Esophagus muscularis mucosa (tissue), 4 donors: ENCODE measurements around the gene LELP1. TPM values are rescaled to one million over a fixed set of nuclear protein-coding genes. Genes with fewer than 3 reads are reported as not detected.
A peak's percentile ranks its signal among the peaks of the same experiment; 100 is the strongest.

Source experiments
- DNase-seq: peaks from one replicate; pipeline ENCODE4 v3.0.0-alpha.2; 2017; ENCODE audit errors: extremely low spot score
- H3K27ac ChIP-seq, 4 donors: fragments of 200-600 bp; sonication (generic); replicated peaks in 1 of 4; 1 replicate in 3 of 4; 2 replicates in 1 of 4; pipeline ENCODE4 v1.5.1; 2016 to 2019; ENCODE audit warnings: mild to moderate bottlenecking in 1 of 4
- H3K27me3 ChIP-seq, 4 donors: fragments of 200-600 bp; sonication (generic); one replicate each; pipeline versions ENCODE4 v1.5.1 to v1.6.0; 2016 to 2019
- H3K36me3 ChIP-seq, 4 donors: fragments of 200-600 bp; sonication (generic); one replicate each; pipeline ENCODE4 v1.5.1; 2016 to 2019
- H3K4me1 ChIP-seq, 4 donors: fragments of 200-600 bp; sonication (generic); one replicate each; pipeline ENCODE4 v1.5.1; 2016 to 2019
- H3K4me3 ChIP-seq, 4 donors: fragments of 200-600 bp; sonication (generic); 1 replicate in 2 of 4; 2 replicates in 2 of 4; pipeline ENCODE4 v1.5.1; 2016 to 2019; ENCODE audit warnings: mild to moderate bottlenecking in 4 of 4, moderate library complexity in 1 of 4
- H3K9me3 ChIP-seq, 4 donors: fragments of 200-600 bp; sonication (generic); 1 replicate in 3 of 4; 2 replicates in 1 of 4; pipeline ENCODE4 v1.5.1; 2016 to 2019
- EP300 ChIP-seq: sonication (generic); formaldehyde crosslinking; IDR thresholded peaks from one replicate; pipeline ENCODE4 v1.6.1; 2017; ENCODE audit warnings: antibody characterized with exemption
- POLR2A ChIP-seq: fragments of 450-650 bp; IDR thresholded peaks from one replicate; pipeline ENCODE4 v1.6.1; 2017; ENCODE audit warnings: antibody characterized with exemption, moderate library complexity, mild to moderate bottlenecking, low read depth
- POLR2AphosphoS5 ChIP-seq, 2 donors: sonication (generic); formaldehyde crosslinking; IDR thresholded peaks; one replicate each; pipeline ENCODE4 v1.6.1; 2017; ENCODE audit warnings: antibody characterized with exemption in 2 of 2
- WGBS: methylation state at CpG from one replicate; pipeline ENCODE4 v1.1.5; 2018; 5-methylcytosine and 5-hydroxymethylcytosine counted together
- intact Hi-C: fragments of 100-400 bp; cut with DNase I; formaldehyde crosslinking; loops from one replicate; pipeline ENCODE4 v1.15.1; 2023
- total RNA-seq, 4 donors: library from RNA; depleted of rRNA; stranded (reverse); fragments of >200 nt; gene quantifications; one replicate each; pipeline versions ENCODE4 v1.1.0 to v1.2.1, GENCODE V29; 2016
- TF ChIP-seq, protein P1 (sequence below), 3 experiments: fragments of 200-600 bp in 2 of 3; fragments of 450-650 bp in 1 of 3; sonication (generic) in 2 of 3; IDR thresholded peaks; one replicate each; pipeline ENCODE4 v1.5.1; 2017 to 2019; ENCODE audit warnings: antibody characterized with exemption in 3 of 3, mild to moderate bottlenecking in 2 of 3, moderate library complexity in 1 of 3

Gene LELP1
- total RNA-seq, result not detected

GRCh38 chr1:153203130-153203529 is at the start of gene LELP1:
Gene LELP1 (plus strand): TSS chr1:153203430. CDS start chr1:153204708, 1,278 bp downstream.
- peak; percentile 24 for DNase-seq
- Histone ChIP-seq H3K4me1 (no peaks in the 10 kb centered on the region), H3K4me3 (no peak within 1 kb of the TSS), H3K27ac (no peak within 1 kb of the TSS), H3K36me3 (no peaks in the 10 kb centered on the region), H3K27me3 (peaks cover 0 to 18% (median 0%) of the 10 kb centered on the region in 4 donors), H3K9me3 (no peaks in the 10 kb centered on the region)
- intact Hi-C loops, result no loop called here
- 100% methylated on average over 1 of the region's 1 CpG for WGBS
- no peak for TF ChIP-seq EP300

DNA sequence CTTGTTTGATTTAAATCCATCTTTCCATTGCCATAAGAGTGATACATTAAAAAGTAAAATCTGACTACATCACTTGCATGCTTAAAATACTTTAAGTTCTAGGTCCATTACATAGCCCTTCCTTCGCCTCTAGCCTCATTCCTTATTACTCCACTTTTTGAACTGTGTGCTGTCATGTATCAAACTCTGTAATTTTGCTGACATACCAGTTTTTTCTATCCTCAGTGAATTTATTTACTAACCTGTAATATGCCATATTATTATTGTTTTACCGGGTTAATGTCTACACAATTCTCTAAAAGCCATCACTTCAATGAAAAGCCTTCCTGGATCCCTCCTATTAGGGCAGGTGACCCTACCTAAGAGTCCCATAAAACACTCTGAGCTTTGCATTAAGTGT is 47.7 kb upstream of the LELP1 start:
- no peak overlapping the region for H3K27ac ChIP-seq
- 88% methylated on average over 2 of the region's 2 CpGs for WGBS

GRCh38 chr1:153168686-153169085 is 34.5 kb upstream of the LELP1 start:
- H3K4me3 ChIP-seq, result no peak overlapping the region
- 87% methylated on average over 2 of the region's 2 CpGs for WGBS
- no peaks in the 10 kb centered on the region for H3K27me3 ChIP-seq
- H3K27ac ChIP-seq, result no peak overlapping the region
- H3K9me3 ChIP-seq, result no peaks in the 10 kb centered on the region
- no peaks in the 10 kb centered on the region for H3K36me3 ChIP-seq
- intact Hi-C loops, result no loop called here
- no peak for DNase-seq
- TF ChIP-seq, protein P1, sequence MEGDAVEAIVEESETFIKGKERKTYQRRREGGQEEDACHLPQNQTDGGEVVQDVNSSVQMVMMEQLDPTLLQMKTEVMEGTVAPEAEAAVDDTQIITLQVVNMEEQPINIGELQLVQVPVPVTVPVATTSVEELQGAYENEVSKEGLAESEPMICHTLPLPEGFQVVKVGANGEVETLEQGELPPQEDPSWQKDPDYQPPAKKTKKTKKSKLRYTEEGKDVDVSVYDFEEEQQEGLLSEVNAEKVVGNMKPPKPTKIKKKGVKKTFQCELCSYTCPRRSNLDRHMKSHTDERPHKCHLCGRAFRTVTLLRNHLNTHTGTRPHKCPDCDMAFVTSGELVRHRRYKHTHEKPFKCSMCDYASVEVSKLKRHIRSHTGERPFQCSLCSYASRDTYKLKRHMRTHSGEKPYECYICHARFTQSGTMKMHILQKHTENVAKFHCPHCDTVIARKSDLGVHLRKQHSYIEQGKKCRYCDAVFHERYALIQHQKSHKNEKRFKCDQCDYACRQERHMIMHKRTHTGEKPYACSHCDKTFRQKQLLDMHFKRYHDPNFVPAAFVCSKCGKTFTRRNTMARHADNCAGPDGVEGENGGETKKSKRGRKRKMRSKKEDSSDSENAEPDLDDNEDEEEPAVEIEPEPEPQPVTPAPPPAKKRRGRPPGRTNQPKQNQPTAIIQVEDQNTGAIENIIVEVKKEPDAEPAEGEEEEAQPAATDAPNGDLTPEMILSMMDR (IDR thresholded peaks at IDR 0.05), result no peak
- TF ChIP-seq POLR2A (no peak), EP300 (no peak), POLR2AphosphoS5 (IDR thresholded peaks at IDR 0.05) (no peak)
- H3K4me1 ChIP-seq, result no peaks in the 10 kb centered on the region

More for the DNA sequence above, 47.7 kb upstream of the LELP1 start:
- Histone ChIP-seq H3K4me1 (no peaks in the 10 kb centered on the region), H3K27me3 (peaks cover 0 to 4% (median 0%) of the 10 kb centered on the region in 4 donors), H3K9me3 (peaks cover 0 to 15% (median 9%) of the 10 kb centered on the region in 4 donors), H3K36me3 (no peaks in the 10 kb centered on the region), H3K4me3 (no peak overlapping the region)
- TF ChIP-seq POLR2AphosphoS5 (IDR thresholded peaks at IDR 0.05), result no peak
- no peak for TF ChIP-seq POLR2A
- no peak for TF ChIP-seq EP300
- TF ChIP-seq, protein P1 (IDR thresholded peaks at IDR 0.05), result no peak
- intact Hi-C loops, result no loop called here
- DNase-seq, result no peak

GRCh38 chr1:153174624-153175023 is 28.6 kb upstream of the LELP1 start:
- H3K36me3 ChIP-seq, result no peaks in the 10 kb centered on the region
- intact Hi-C loops, result no loop called here
- H3K4me1 ChIP-seq, result no peaks in the 10 kb centered on the region
- no peak overlapping the region for H3K4me3 ChIP-seq
- no peak for DNase-seq
- H3K27me3 ChIP-seq, result no peaks in the 10 kb centered on the region
- no peak overlapping the region for H3K27ac ChIP-seq
- no peak for TF ChIP-seq POLR2A
- no peak for TF ChIP-seq POLR2AphosphoS5 (IDR thresholded peaks at IDR 0.05)
- no peak for TF ChIP-seq EP300
- TF ChIP-seq, protein P1 (IDR thresholded peaks at IDR 0.05), result no peak
- peaks cover 0 to 4% (median 0%) of the 10 kb centered on the region in 4 donors for H3K9me3 ChIP-seq

- peaks cover 0 to 3% (median 0%) of the 10 kb centered on the region in 4 donors for H3K27me3 ChIP-seq
- intact Hi-C loops, result no loop called here
- no peak for DNase-seq
- TF ChIP-seq, protein P1 (IDR thresholded peaks at IDR 0.05), result no peak
- TF ChIP-seq EP300 (no peak), POLR2AphosphoS5 (IDR thresholded peaks at IDR 0.05) (no peak), POLR2A (no peak)
- H3K27ac ChIP-seq, result no peak overlapping the region
- H3K36me3 ChIP-seq, result no peaks in the 10 kb centered on the region
- no peaks in the 10 kb centered on the region for H3K4me1 ChIP-seq
- no peak overlapping the region for H3K4me3 ChIP-seq
- peaks cover 0 to 9% (median 4%) of the 10 kb centered on the region in 4 donors for H3K9me3 ChIP-seq
These were observed 24.3 kb upstream of the LELP1 start for GRCh38 chr1:153178922-153179321.
